GM10847 (cell line): ENCODE results near the gene RPL19.

ENCODE experiments used
- POLR2A ChIP-seq: IDR thresholded peaks from 2 replicates; pipeline ENCODE4 v1.6.1; 2011; ENCODE audit not compliant: insufficient read length; ENCODE audit errors: extremely low read depth

The RPL19 gene

GRCh38 chr17:39200070-39200879 lies at the start of gene RPL19:
RPL19 (plus strand) TSS chr17:39200283; CDS start chr17:39200345, 62 bp downstream.
- TF ChIP-seq POLR2A: peak; percentile 97

GRCh38 chr17:39150795-39151149 lies 49.3 kb upstream of the RPL19 start:
- no peak for TF ChIP-seq POLR2A

GRCh38 chr17:39151150-39151942 lies 48.7 kb upstream of the RPL19 start, which contains the start of gene PLXDC1:
PLXDC1 (minus strand) TSS chr17:39151637; CDS start chr17:39151437, 200 bp downstream.
- TF ChIP-seq POLR2A: no peak

- no peak for TF ChIP-seq POLR2A
Observed at GRCh38 chr17:39151943-39152818, 47.9 kb upstream of the RPL19 start.

- TF ChIP-seq POLR2A: no peak
Observed at GRCh38 chr17:39153599-39154051, 46.5 kb upstream of the RPL19 start.

- no peak for TF ChIP-seq POLR2A
Observed at GRCh38 chr17:39155654-39156053, 44.4 kb upstream of the RPL19 start.

- no peak for TF ChIP-seq POLR2A
Observed at GRCh38 chr17:39156491-39156890, 43.6 kb upstream of the RPL19 start.

- no peak for TF ChIP-seq POLR2A
Observed at GRCh38 chr17:39158623-39159022, 41.5 kb upstream of the RPL19 start.

GRCh38 chr17:39161962-39162361 lies 38.1 kb upstream of the RPL19 start:
- TF ChIP-seq POLR2A: no peak

GRCh38 chr17:39164675-39165143 lies 35.4 kb upstream of the RPL19 start:
- no peak for TF ChIP-seq POLR2A

GRCh38 chr17:39165178-39165840 lies 34.8 kb upstream of the RPL19 start:
- TF ChIP-seq POLR2A: no peak

GRCh38 chr17:39165841-39166349 lies 34.2 kb upstream of the RPL19 start, which contains the start of gene ARL5C:
ARL5C (minus strand) TSS chr17:39166161; CDS start chr17:39165760, 401 bp downstream.
- TF ChIP-seq POLR2A: no peak

- TF ChIP-seq POLR2A: no peak
Observed at GRCh38 chr17:39166437-39167335, 33.4 kb upstream of the RPL19 start.
